G401.6 (cell line): Measurements from ENCODE around the gene CACNB4.
A peak's percentile ranks its signal among the peaks of the same experiment; 100 is the strongest.
"Not testable (repeated sequence)": the region's sequence is repeated elsewhere in the genome, so short reads cannot be mapped to it uniquely, and the experiment has no call there.

Source experiments
- FAIRE-seq: peaks from 2 replicates; lab custom pipeline; 2012; peaks lifted over from hg19 to GRCh38; lab: Jason Lieb, UNC

The CACNB4 gene

DNA sequence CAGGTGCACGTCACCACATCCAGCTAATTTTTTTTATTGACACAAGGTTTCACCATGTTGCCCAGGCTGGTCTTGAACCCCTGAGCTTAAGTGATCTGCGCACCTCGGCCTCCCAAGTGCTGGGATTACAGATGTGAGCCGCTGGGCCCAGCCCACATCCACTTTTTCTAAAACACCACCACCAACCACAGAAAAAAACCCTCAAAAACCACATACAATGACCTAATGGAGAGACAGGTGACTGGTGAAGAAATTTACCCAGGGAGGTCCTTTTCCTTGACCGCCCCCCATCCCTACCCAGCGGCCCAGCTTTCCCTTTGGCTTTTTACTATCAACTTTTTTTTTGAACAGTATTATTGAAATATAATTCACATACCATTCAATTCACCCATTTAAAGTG lies 47.9 kb downstream of the CACNB4 start:
- no peak for FAIRE-seq

GRCh38 chr2:152050341-152050740 lies 48.5 kb downstream of the CACNB4 start:
- no peak for FAIRE-seq

GRCh38 chr2:152049541-152049940 lies 49.3 kb downstream of the CACNB4 start:
- FAIRE-seq: no peak

DNA sequence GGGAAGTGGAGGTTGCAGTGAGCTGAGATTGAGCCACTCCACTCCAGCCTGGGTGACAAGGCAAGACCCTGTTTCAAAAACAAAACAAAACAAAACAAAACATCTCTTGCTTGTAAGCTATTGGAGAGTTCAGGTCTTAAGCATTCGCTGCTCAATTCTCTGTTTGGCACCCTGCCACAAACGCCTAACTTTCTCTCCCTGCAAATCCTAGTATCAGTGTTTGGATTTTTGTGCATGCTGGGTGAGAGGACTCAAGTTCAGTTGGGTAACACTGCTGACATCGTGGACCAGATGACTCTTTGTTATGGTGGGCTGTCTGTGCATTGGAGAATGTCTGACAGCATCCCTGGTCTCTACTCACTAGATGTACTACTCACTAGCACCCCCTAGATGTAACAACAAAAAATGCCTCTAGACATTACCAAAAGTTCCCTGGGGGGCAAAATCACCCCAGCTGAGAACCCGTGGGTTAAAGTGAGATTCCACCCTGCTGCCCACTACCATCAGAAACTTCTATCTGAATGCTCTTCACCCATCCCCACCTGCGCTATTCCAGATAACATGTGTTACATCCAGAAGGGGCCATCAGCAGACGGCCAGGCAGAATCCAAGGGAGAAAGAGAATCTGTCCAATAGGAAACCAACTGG lies 50.9 kb downstream of the CACNB4 start:
- FAIRE-seq: no peak

GRCh38 chr2:152046940-152047339 lies 51.9 kb downstream of the CACNB4 start:
- no peak for FAIRE-seq

GRCh38 chr2:152042636-152043615 lies 55.9 kb downstream of the CACNB4 start:
- no peak for FAIRE-seq

GRCh38 chr2:152038441-152038958 lies 60.3 kb downstream of the CACNB4 start:
- no peak for FAIRE-seq

GRCh38 chr2:152037743-152038435 lies 61.0 kb downstream of the CACNB4 start:
- FAIRE-seq: no peak

DNA sequence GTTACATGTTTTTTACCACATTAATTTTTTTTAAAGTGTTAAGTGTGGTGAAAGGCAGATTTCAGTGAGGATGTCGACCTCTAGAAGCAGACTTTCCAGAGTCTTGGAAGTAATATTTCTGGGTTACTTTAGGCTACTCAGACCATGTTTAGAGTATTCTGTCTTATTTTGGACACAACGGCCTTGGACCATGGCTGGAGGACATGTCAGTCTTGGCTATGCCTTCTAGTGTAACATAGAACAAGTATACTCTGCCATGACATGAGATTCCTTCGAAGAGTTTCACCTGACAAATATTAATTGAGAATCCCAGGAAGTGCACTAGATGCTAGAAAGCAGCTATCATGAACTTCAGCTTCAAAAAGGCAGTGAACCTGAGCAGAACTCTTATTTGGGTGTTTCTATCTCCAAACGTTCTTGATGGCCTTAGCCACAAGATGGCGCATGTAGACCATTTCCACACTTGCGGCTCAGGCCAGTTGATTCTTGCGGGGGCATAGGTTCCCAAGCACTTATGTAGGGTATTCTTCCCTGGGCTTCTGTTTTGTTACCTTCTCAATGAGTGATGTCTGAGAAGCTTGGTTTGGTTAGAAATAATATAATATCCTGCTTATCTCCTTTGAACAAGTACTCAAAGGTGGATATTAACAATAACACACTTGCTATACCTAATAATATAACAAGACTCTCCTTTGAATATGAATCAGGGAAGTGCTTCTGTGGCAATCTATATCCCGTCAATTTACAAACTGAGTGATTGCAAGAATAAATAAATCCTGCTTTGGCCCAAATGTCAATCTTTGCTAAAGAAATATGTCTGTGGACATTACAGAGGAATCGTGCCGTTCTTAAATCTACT lies 62.0 kb downstream of the CACNB4 start:
- FAIRE-seq: peak; percentile 91

DNA sequence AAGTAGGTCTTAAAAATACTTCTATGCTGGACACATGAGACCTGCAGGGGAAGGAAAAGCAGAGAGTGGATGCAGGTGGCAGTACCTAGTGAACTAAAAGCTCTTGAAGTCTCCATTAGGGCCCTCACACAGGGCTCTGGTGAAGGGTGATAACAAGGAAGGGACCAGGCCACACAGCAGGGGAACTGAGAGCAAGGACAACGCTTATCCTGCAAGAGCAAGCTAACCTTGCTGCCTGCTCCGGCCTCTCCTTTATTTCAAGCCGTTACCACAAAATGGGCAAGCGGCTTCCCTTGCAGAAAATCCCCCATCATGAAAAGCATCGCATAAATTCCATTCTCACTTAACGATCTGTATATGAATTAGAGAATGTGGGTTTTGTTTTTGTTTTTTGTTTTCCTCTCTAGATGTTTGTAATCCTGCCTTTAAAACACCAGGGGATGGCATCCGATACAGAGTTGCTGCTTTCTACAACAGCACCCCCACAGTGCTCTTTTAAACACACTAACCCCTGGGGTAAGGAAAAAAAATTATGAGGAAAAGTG lies 64.5 kb downstream of the CACNB4 start:
- FAIRE-seq: no peak

- FAIRE-seq: no peak
Measured at GRCh38 chr2:152033011-152033925, 65.6 kb downstream of the CACNB4 start.

DNA sequence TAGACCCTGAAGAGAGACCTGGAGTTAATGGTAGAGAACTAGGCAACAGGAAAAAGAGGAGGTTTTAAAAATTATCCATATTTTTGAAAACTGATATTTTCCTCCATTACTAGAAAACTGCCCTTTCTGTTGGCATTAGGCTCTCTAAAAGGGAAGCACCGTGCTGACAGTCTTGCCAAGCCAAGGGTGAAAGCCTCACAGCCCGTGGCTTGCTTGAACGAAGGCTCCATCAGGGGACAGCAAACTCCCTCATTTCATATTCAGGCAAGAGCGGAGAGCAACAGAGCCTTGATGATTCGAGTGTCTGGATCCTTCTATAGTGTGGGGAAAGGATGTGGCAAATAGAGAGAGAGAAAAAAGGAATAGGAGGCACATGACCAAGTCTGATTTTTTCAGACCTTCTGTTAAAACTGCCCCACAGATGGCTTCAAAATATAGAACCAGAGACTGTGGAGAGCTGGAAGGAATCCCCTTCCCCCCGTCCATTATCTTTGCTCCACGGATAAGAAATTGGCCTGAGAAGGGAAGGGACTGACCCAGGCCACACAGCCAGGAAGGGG lies 67.0 kb downstream of the CACNB4 start:
- no peak for FAIRE-seq

GRCh38 chr2:152030596-152031328 lies 68.1 kb downstream of the CACNB4 start:
- not testable (repeated sequence) for FAIRE-seq

DNA sequence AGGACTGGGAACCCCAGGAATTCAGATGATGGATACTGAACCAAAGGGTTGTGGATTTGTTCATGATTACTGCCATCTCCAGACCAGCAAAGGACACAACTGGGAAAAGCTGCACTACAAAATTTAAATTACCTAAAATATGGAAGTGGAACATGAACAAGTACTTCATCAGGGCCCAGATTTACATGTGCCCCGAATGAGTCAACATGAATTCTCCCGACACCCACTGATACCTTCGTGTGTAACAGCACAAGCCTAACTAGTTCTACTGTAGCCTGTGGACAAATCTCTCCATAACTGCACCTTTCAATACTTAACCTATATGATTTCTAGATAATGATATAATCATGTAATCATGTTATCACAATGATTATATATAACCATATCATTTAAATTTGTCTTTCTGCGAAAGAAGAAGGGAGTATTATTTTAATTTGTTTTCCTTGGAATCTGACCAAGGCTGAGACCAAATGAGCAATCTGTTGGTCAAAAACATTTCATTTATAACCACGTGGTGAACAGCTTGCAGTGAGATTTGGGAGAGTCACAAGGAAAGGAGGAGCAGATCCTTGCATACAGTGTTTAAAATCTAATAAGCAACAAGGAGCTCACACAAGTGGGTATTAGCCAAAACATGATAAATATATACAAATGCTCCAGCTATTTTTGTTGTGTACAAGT lies 70.5 kb downstream of the CACNB4 start:
- no peak for FAIRE-seq

DNA sequence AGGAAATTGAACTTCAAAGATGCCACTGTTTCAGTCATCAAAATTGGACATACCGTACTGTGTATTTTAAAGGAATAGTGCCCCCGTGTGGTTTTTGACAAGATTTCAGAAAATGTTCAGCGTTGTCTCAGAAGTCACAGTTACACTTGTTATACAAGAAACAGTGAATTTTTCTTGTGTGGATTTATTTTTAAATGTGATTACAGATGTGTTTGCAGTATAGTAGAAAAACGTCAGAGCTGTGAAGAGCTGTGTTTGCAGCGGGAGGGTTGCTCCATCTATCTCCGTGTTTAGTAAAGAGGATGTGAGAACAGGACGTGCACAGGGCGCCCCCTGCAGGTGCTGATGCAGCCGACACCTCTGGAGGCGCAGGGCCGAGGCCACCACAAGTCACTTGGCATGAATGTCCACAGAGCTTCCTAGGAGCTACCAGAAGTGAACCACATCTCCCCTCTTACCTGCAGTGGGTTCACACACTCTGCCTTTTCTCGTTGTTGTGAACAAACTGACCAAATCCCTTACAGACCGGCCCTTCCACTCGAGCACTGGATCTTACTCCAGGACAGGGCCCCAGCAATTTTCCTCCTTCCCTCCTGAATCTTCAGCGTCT lies 73.1 kb downstream of the CACNB4 start:
- peak; percentile 87 for FAIRE-seq

DNA sequence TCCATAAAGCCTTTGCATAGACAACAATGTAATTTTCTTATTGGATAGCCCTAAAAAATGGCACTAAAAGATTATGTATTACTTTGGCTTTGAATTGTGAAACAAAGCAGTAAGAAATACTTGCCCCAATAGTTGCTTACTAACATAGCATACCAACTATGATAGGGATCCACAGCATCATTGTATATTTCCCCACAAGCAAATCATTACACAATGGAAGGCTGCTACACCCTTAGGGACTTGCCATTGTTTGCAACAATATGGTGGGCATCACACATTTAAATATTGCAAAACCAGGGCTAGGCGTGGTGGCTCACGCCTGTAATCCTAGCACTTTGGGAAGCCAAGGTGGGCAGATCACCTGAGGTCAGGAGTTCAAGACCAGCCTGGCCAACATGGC lies 74.4 kb downstream of the CACNB4 start:
- no peak for FAIRE-seq

DNA sequence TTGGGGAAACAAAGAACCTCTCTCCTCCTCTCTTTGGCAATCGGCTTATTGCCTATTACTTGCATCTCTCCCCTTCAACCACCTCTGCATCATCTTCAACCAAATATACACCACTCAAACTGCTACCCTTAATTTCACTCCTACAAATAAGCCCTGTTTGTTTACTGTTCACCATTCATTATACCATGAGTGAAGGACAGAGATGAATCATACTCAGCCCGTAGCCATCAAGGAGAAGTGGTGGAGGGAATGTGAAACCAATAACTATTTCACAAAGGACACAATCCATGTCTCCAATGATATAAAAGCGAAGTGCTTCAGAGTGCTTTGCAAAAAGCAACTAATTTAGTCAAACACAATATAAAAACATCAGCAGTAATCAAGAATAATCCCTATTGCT lies 76.8 kb downstream of the CACNB4 start:
- no peak for FAIRE-seq

GRCh38 chr2:152021001-152021400 lies 77.8 kb downstream of the CACNB4 start:
- not testable (repeated sequence) for FAIRE-seq
